Measurements from ENCODE around the gene YJEFN3.

- TF ChIP-seq CTCF (IDR thresholded peaks at IDR 0.05) = no peak
- no peak for TF ChIP-seq EP300 (IDR thresholded peaks at IDR 0.05)
Observed at GRCh38 chr19:19498255-19498991, 30.3 kb upstream of the YJEFN3 start.

All from gastroesophageal sphincter (tissue), 3 donors.